Stimulated activated naive B cell treated with anti-CD40 and anti-IgM and Interleukin-4, amounts not matched to agents 10 μg/mL and 1 μg/mL and 100 μg/mL, for 72 hours (primary cell): ENCODE data around the gene NME9.

Source experiments
- ATAC-seq, 2 donors: fragments of 150-1000 bp; cut with Tn5 transposase; replicated peaks; 2 replicates each; pipeline ENCODE4 v1.10.0; 2021; ENCODE audit warnings: moderate library complexity in 1 of 2
- DNase-seq: peaks from one replicate; pipeline ENCODE4 v3.0.0; 2021
- H3K27ac Mint-ChIP-seq: one replicate; pipeline ENCODE4 v1.8.0; 2022; ENCODE audit warnings: mild to moderate bottlenecking, mixed read lengths
- H3K27me3 Mint-ChIP-seq, 2 donors: one replicate each; pipeline ENCODE4 v1.8.0; 2022; ENCODE audit warnings: mixed read lengths in 2 of 2
- H3K36me3 Mint-ChIP-seq, 2 donors: one replicate each; pipeline ENCODE4 v1.8.0; 2022; ENCODE audit warnings: mixed read lengths in 2 of 2, mild to moderate bottlenecking in 1 of 2
- H3K4me1 Mint-ChIP-seq, 2 donors: one replicate each; pipeline ENCODE4 v1.8.0; 2022; ENCODE audit warnings: mixed read lengths in 2 of 2, mild to moderate bottlenecking in 1 of 2
- H3K4me3 Mint-ChIP-seq, 2 donors: one replicate each; pipeline ENCODE4 v1.8.0; 2022; ENCODE audit warnings: mild to moderate bottlenecking in 2 of 2, mixed read lengths in 2 of 2, moderate library complexity in 1 of 2
- H3K9me3 Mint-ChIP-seq, 2 donors: one replicate each; pipeline ENCODE4 v1.8.0; 2022; ENCODE audit warnings: mixed read lengths in 2 of 2, mild to moderate bottlenecking in 1 of 2

Gene NME9

GRCh38 chr3:138265745-138266144 lies 63.9 kb downstream of the NME9 start:
- no peaks in the 10 kb centered on the region for H3K9me3 Mint-ChIP-seq
- no peaks in the 10 kb centered on the region for H3K27me3 Mint-ChIP-seq
- ATAC-seq = no peak
- H3K36me3 Mint-ChIP-seq = peaks cover 14 to 35% of the 10 kb centered on the region in 2 donors
- H3K4me1 Mint-ChIP-seq = no peaks in the 10 kb centered on the region
- no peak overlapping the region for H3K4me3 Mint-ChIP-seq
- DNase-seq = no peak
- H3K27ac Mint-ChIP-seq = no peak overlapping the region

- no peak overlapping the region for H3K4me3 Mint-ChIP-seq
- DNase-seq (no peak), ATAC-seq (no peak)
- no peak overlapping the region for H3K27ac Mint-ChIP-seq
- no peaks in the 10 kb centered on the region for H3K4me1 Mint-ChIP-seq
- no peaks in the 10 kb centered on the region for H3K9me3 Mint-ChIP-seq
- no peaks in the 10 kb centered on the region for H3K27me3 Mint-ChIP-seq
- H3K36me3 Mint-ChIP-seq = peaks cover 20 to 46% of the 10 kb centered on the region in 2 donors
Measured at GRCh38 chr3:138263104-138263503, 66.5 kb downstream of the NME9 start.

- no peak for ATAC-seq
- H3K4me1 Mint-ChIP-seq = peaks cover 0 to 1% of the 10 kb centered on the region in 2 donors
- H3K27ac Mint-ChIP-seq = no peak overlapping the region
- no peaks in the 10 kb centered on the region for H3K9me3 Mint-ChIP-seq
- H3K4me3 Mint-ChIP-seq = no peak overlapping the region
- H3K27me3 Mint-ChIP-seq = no peaks in the 10 kb centered on the region
- H3K36me3 Mint-ChIP-seq = peaks cover 25 to 53% of the 10 kb centered on the region in 2 donors
- DNase-seq = no peak
Measured at GRCh38 chr3:138260611-138261010, 69.0 kb downstream of the NME9 start.

- ATAC-seq = no peak
- peaks cover 27 to 49% of the 10 kb centered on the region in 2 donors for H3K36me3 Mint-ChIP-seq
- no peak overlapping the region for H3K27ac Mint-ChIP-seq
- no peak for DNase-seq
- no peak overlapping the region for H3K4me3 Mint-ChIP-seq
- H3K9me3 Mint-ChIP-seq = no peaks in the 10 kb centered on the region
- H3K4me1 Mint-ChIP-seq = peaks cover 0 to 1% of the 10 kb centered on the region in 2 donors
- no peaks in the 10 kb centered on the region for H3K27me3 Mint-ChIP-seq
Measured at GRCh38 chr3:138259126-138259525, 70.5 kb downstream of the NME9 start.

- peaks cover 27 to 49% of the 10 kb centered on the region in 2 donors for H3K36me3 Mint-ChIP-seq
- H3K27ac Mint-ChIP-seq = no peak overlapping the region
- ATAC-seq = no peak
Measured at GRCh38 chr3:138257986-138258385, 71.7 kb downstream of the NME9 start.

GRCh38 chr3:138256022-138256421 lies 73.6 kb downstream of the NME9 start:
- no peak overlapping the region for H3K27ac Mint-ChIP-seq
- ATAC-seq = no peak
- no peak overlapping the region for H3K4me3 Mint-ChIP-seq
- no peaks in the 10 kb centered on the region for H3K9me3 Mint-ChIP-seq
- no peak for DNase-seq
- peaks cover 0 to 1% of the 10 kb centered on the region in 2 donors for H3K4me1 Mint-ChIP-seq
- peaks cover 20 to 41% of the 10 kb centered on the region in 2 donors for H3K36me3 Mint-ChIP-seq
- H3K27me3 Mint-ChIP-seq = no peaks in the 10 kb centered on the region

More at GRCh38 chr3:138257986-138258385, 71.7 kb downstream of the NME9 start:
- DNase-seq = no peak
- peaks cover 0 to 1% of the 10 kb centered on the region in 2 donors for H3K4me1 Mint-ChIP-seq
- no peak overlapping the region for H3K4me3 Mint-ChIP-seq
- no peaks in the 10 kb centered on the region for H3K27me3 Mint-ChIP-seq
- H3K9me3 Mint-ChIP-seq = no peaks in the 10 kb centered on the region

GRCh38 chr3:138254216-138254615 lies 75.4 kb downstream of the NME9 start:
- H3K9me3 Mint-ChIP-seq = no peaks in the 10 kb centered on the region
- ATAC-seq (no peak), DNase-seq (no peak)
- no peaks in the 10 kb centered on the region for H3K27me3 Mint-ChIP-seq
- H3K27ac Mint-ChIP-seq = no peak overlapping the region
- H3K4me3 Mint-ChIP-seq = no peak overlapping the region
- H3K4me1 Mint-ChIP-seq = peaks cover 0 to 1% of the 10 kb centered on the region in 2 donors
- peaks cover 23 to 39% of the 10 kb centered on the region in 2 donors for H3K36me3 Mint-ChIP-seq

GRCh38 chr3:138253609-138254008 lies 76.0 kb downstream of the NME9 start:
- Mint-ChIP-seq H3K27me3 (no peaks in the 10 kb centered on the region), H3K36me3 (peaks cover 21 to 41% of the 10 kb centered on the region in 2 donors), H3K4me3 (no peak overlapping the region), H3K4me1 (peaks cover 0 to 1% of the 10 kb centered on the region in 2 donors), H3K27ac (no peak overlapping the region), H3K9me3 (no peaks in the 10 kb centered on the region)
- ATAC-seq = no peak
- no peak for DNase-seq
